M059J (cell line): ENCODE data around the gene PTPRH. TPM values are rescaled to one million over a fixed set of nuclear protein-coding genes. Genes with fewer than 3 reads are reported as not detected.

Experiments used
- DNase-seq: peaks from one replicate; pipeline ENCODE4 v3.0.0-alpha.2; 2012; ENCODE audit warnings: low read depth
- total RNA-seq: library from RNA; depleted of rRNA; stranded (reverse); fragments of >200 nt; shearing (Covaris generic); gene quantifications from 2 replicates; pipeline ENCODE4 v1.2.3, GENCODE V29; 2014; rRNA removed

PTPRH gene
- total RNA-seq, 1 experiment from 2014 or later = 1.5 TPM

GRCh38 chr19:55132453-55133129 is 76.7 kb downstream of the PTPRH start:
- DNase-seq = no peak

- no peak for DNase-seq
Observed at GRCh38 chr19:55131421-55131820, 77.9 kb downstream of the PTPRH start.

Other genes with a start within 250 kb of the PTPRH start
- gene NLRP2, start 243.1 kb downstream of the PTPRH start, total RNA-seq = not detected in 2 replicates
- gene GP6, start 171.2 kb downstream of the PTPRH start, total RNA-seq = not detected in 2 replicates
- 2.8 and 5.3 TPM in 2 replicates for gene RDH13, start 146.4 kb downstream of the PTPRH start, total RNA-seq
- gene EPS8L1, start 133.6 kb downstream of the PTPRH start, total RNA-seq = 1.7 and 2.5 TPM in 2 replicates
- 26.9 and 39.9 TPM in 2 replicates for gene PPP1R12C, start 91.9 kb downstream of the PTPRH start, total RNA-seq
- gene TNNT1, start 60.3 kb downstream of the PTPRH start, total RNA-seq = 25.5 and 40.1 TPM in 2 replicates
- gene TNNI3, start 51.8 kb downstream of the PTPRH start, total RNA-seq = 0.42 TPM in 1 of 2 replicates, not detected in the other
- gene DNAAF3, start 42.9 kb downstream of the PTPRH start, total RNA-seq = 0.44 and 4.0 TPM in 2 replicates
- gene SYT5, start 29.2 kb downstream of the PTPRH start, total RNA-seq = not detected in 2 replicates
- gene TMEM86B, start 19.3 kb upstream of the PTPRH start, total RNA-seq = 1.2 and 1.7 TPM in 2 replicates
- gene PPP6R1, start 49.5 kb upstream of the PTPRH start, total RNA-seq = 23.9 and 48.8 TPM in 2 replicates
- gene HSPBP1, start 70.6 kb upstream of the PTPRH start, total RNA-seq = 25.5 and 37.2 TPM in 2 replicates
- 0.17 and 2.7 TPM in 2 replicates for gene BRSK1, start 74.5 kb upstream of the PTPRH start, total RNA-seq
- gene TMEM150B, start 115.8 kb upstream of the PTPRH start, total RNA-seq = not detected in 2 replicates
- 5.2 and 10.0 TPM in 2 replicates for gene KMT5C, start 130.4 kb upstream of the PTPRH start, total RNA-seq
- gene COX6B2, start 145.2 kb upstream of the PTPRH start, total RNA-seq = 0.30 TPM in 1 of 2 replicates, not detected in the other
- gene GARIN5B, start 153.8 kb upstream of the PTPRH start, total RNA-seq = not detected in 2 replicates
- gene IL11, start 161.0 kb upstream of the PTPRH start, total RNA-seq = 23.0 and 39.1 TPM in 2 replicates
- gene TMEM190, start 167.3 kb upstream of the PTPRH start, total RNA-seq = 0.22 TPM in 1 of 2 replicates, not detected in the other
- gene TMEM238, start 174.8 kb upstream of the PTPRH start, total RNA-seq = 1.1 and 1.2 TPM in 2 replicates
- 452 and 738 TPM in 2 replicates for gene RPL28, start 176.4 kb upstream of the PTPRH start, total RNA-seq
- gene UBE2S, start 198.3 kb upstream of the PTPRH start, total RNA-seq = 192 and 378 TPM in 2 replicates
- gene SHISA7, start 233.8 kb upstream of the PTPRH start, total RNA-seq = not detected in 2 replicates